ENCODE results near the gene SAMD4A. TPM values are rescaled to one million over a fixed set of nuclear protein-coding genes. Genes with fewer than 3 reads are reported as not detected.

The SAMD4A gene
- total RNA-seq, 1 experiment from 2014 or later: 18.3 TPM

- TF ChIP-seq EZH2 (IDR thresholded peaks at IDR 0.05; ENCODE audit: low read depth): no peak
- no peak for TF ChIP-seq CTCF (conservative IDR thresholded peaks at IDR 0.05)
- Histone ChIP-seq H3K4me1 (replicated peaks; ENCODE audit: insufficient read depth) (peaks cover 12% of the 10 kb centered on the region), H3K36me3 (ENCODE audit: low read depth) (no peaks in the 10 kb centered on the region), H3F3A (ENCODE audit: insufficient read depth, low read depth) (no peaks in the 10 kb centered on the region), H3K4me2 (no peak overlapping the region), H3K9me2 (ENCODE audit: insufficient read depth) (no peaks in the 10 kb centered on the region; the same call in 1 of the 2 replicates), H3K79me2 (ENCODE audit: low read depth) (peaks cover 10% of the 10 kb centered on the region; the same call in 1 of the 2 replicates), H3K27me3 (ENCODE audit: insufficient read depth, low read depth) (no peaks in the 10 kb centered on the region), H3K9me3 (ENCODE audit: insufficient read depth, low read depth) (no peaks in the 10 kb centered on the region), H3K27ac (no peak overlapping the region), H2AFZ (no peak overlapping the region), H3K4me3 (no peak overlapping the region), H4K20me1 (ENCODE audit: insufficient read depth) (no peaks in the 10 kb centered on the region)
- BruUV-seq (replicated peaks): no TSS peak
- intact Hi-C loops (cut with micrococcal nuclease; ENCODE audit: unreplicated experiment): loop anchor here (1.0 to 5.0 kb wide), 4 partner anchors 38 to 127 kb away; no protein-coding TSS in a partner anchor
- POLR2A ChIA-PET (ENCODE audit: unreplicated experiment): interaction anchor here (0.5 kb wide), 1 partner anchor 125 kb away, joined by 3 read pairs; no protein-coding TSS in a partner anchor
- no peak for DNase-seq
- CTCF ChIA-PET: interaction anchor here (0.5 to 1.5 kb wide), 9 partner anchors 11 to 293 kb away, joined by 3 to 10 read pairs (median 5); partner anchors contain the start of gene SAMD4A
These were observed 124.0 kb downstream of the SAMD4A start for GRCh38 chr14:54690887-54691286.

DNA sequence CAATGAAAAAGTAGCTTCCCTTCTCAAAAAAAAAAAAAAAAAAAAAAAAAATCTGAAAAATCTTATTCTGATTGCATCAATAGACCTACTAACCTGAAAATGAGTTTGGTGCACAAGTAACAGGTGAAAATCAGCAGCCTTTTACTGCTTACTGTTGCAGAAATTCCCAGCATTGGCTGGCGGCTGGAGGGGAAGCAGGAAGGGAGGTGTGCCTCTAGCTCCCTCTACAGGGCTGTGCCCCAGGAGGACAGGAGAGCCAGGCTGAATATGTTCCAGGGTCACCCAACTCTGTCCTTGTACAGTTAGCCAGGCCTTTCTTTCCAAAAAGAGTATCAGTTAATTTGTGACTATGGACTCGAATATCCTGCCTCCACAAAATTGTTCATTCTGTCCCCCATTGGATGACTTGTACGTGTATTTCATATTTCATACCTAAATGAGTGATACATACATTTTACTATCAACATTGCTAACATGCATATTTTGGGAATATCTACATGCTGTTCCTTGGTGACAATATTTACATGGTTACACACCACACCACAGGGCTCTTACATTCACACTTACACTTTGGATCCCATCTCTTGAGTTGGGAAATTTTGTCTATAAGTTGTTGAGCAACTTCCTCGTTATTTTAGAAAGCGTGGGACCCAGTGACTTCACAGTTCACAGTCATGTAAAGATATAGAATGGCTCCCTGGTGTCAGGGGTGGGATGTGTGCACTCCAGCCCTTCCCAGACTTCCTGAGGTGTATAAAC lies 124.8 kb downstream of the SAMD4A start:
- H3K27me3 ChIP-seq (ENCODE audit: insufficient read depth, low read depth): no peaks in the 10 kb centered on the region
- H3K79me2 ChIP-seq (ENCODE audit: low read depth): 0 out of 2 replicates have a peak, but pooled peaks cover 9% of the 10 kb centered on the region
- no peaks in the 10 kb centered on the region for H3F3A ChIP-seq (ENCODE audit: insufficient read depth, low read depth)
- H3K36me3 ChIP-seq (ENCODE audit: low read depth): no peaks in the 10 kb centered on the region
- H3K9me2 ChIP-seq (ENCODE audit: insufficient read depth): no peaks in the 10 kb centered on the region; the same call in 1 of the 2 replicates
- intact Hi-C loops (cut with micrococcal nuclease; ENCODE audit: unreplicated experiment): loop anchor here (1.0 to 5.0 kb wide), 4 partner anchors 39 to 127 kb away; no protein-coding TSS in a partner anchor
- H3K4me2 ChIP-seq: no peak overlapping the region
- no peaks in the 10 kb centered on the region for H3K9me3 ChIP-seq (ENCODE audit: insufficient read depth, low read depth)
- peak; percentile 49 to 73 for DNase-seq
- TF ChIP-seq EZH2 (IDR thresholded peaks at IDR 0.05; ENCODE audit: low read depth): no peak
- TF ChIP-seq CTCF (conservative IDR thresholded peaks at IDR 0.05): peak; percentile 87
- no peak overlapping the region for H3K4me3 ChIP-seq
- H3K4me1 ChIP-seq (replicated peaks; ENCODE audit: insufficient read depth): peaks cover 4% of the 10 kb centered on the region
- CTCF ChIA-PET: interaction anchor here (0.5 to 1.5 kb wide), 10 partner anchors 10 to 967 kb away, joined by 3 to 21 read pairs (median 4); no protein-coding TSS in a partner anchor
- POLR2A ChIA-PET (ENCODE audit: unreplicated experiment): interaction anchor here (0.5 to 0.6 kb wide), 2 partner anchors 124 to 1413 kb away, joined by 3 to 4 read pairs; no protein-coding TSS in a partner anchor
- H3K27ac ChIP-seq: no peak overlapping the region
- no peaks in the 10 kb centered on the region for H4K20me1 ChIP-seq (ENCODE audit: insufficient read depth)
- BruUV-seq (replicated peaks): no TSS peak
- no peak overlapping the region for H2AFZ ChIP-seq

DNA sequence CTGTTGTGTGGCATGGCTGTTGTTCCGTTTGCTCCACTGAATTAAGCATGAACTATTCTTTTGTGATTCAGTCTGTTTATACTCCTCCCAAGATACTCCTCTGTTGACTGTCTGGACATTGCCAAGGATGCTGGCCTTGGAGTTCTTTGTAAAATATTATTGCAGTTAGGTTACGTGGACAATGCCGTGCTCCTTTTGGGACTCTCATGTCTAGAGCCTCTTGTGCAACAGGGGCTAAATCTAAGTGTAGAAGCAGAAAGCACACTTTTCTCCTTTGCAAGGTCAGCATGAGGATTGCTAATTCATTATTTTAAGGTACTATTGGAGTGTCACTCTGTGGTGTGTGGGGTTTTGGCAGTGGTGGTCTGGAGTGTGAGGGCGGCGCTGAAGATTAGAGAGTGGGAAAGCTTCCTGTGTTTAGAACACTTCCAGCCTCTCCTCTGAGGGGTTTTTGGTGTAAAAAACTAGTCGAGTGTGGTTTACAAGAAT lies 125.4 kb downstream of the SAMD4A start:
- Histone ChIP-seq H3K4me2 (no peak overlapping the region), H2AFZ (no peak overlapping the region), H3K27me3 (ENCODE audit: insufficient read depth, low read depth) (no peaks in the 10 kb centered on the region), H3K9me3 (ENCODE audit: insufficient read depth, low read depth) (no peaks in the 10 kb centered on the region), H3K4me1 (replicated peaks; ENCODE audit: insufficient read depth) (no peaks in the 10 kb centered on the region), H3K27ac (no peak overlapping the region), H3K9me2 (ENCODE audit: insufficient read depth) (no peaks in the 10 kb centered on the region; the same call in 1 of the 2 replicates), H3K4me3 (no peak overlapping the region), H3F3A (ENCODE audit: insufficient read depth, low read depth) (no peaks in the 10 kb centered on the region), H3K79me2 (ENCODE audit: low read depth) (0 out of 2 replicates have a peak, but pooled peaks cover 9% of the 10 kb centered on the region), H4K20me1 (ENCODE audit: insufficient read depth) (no peaks in the 10 kb centered on the region), H3K36me3 (ENCODE audit: low read depth) (no peaks in the 10 kb centered on the region)
- DNase-seq: no peak
- intact Hi-C loops (cut with micrococcal nuclease; ENCODE audit: unreplicated experiment): loop anchor here (5.0 kb wide), 1 partner anchor 45 kb away; no protein-coding TSS in a partner anchor
- ChIA-PET POLR2A (ENCODE audit: unreplicated experiment) (no interaction called here), CTCF (no interaction called here)
- no peak for TF ChIP-seq CTCF (conservative IDR thresholded peaks at IDR 0.05)
- TF ChIP-seq EZH2 (IDR thresholded peaks at IDR 0.05; ENCODE audit: low read depth): no peak
- no TSS peak for BruUV-seq (replicated peaks)

Measured in PC-9 (cell line).